ENCODE results near the gene APBA2. TPM values are rescaled to one million over a fixed set of nuclear protein-coding genes. Genes with fewer than 3 reads are reported as not detected.

Gene APBA2
- total and polyA plus RNA-seq, 7 donors, result 0.46 to 10.7 (median 1.5) TPM

GRCh38 chr15:28997791-28998190 is 112.0 kb downstream of the APBA2 start:
- Histone ChIP-seq H3K4me3 (no peak overlapping the region), H3K27me3 (no peaks in the 10 kb centered on the region), H3K36me3 (no peaks in the 10 kb centered on the region), H3K4me1 (peaks cover 0 to 9% (median 2%) of the 10 kb centered on the region in 4 donors), H3K9me3 (no peaks in the 10 kb centered on the region), H3K27ac (no peak overlapping the region)
- DNase-seq, result no peak
- intact Hi-C loops (cut with DNase I), result no loop called here
- no peak for TF ChIP-seq POLR2A (IDR thresholded peaks at IDR 0.05)
- WGBS, 2 donors, result 90 to 91% methylated on average over 4 of the region's 4 CpGs

- WGBS, 2 donors, result 87 to 92% methylated on average over 5 of the region's 5 CpGs
- Histone ChIP-seq H3K27me3 (no peaks in the 10 kb centered on the region), H3K27ac (no peak overlapping the region), H3K36me3 (no peaks in the 10 kb centered on the region), H3K4me3 (no peak overlapping the region), H3K4me1 (peaks cover 0 to 2% (median under 1%) of the 10 kb centered on the region in 4 donors), H3K9me3 (no peaks in the 10 kb centered on the region)
- TF ChIP-seq EP300 (IDR thresholded peaks at IDR 0.05) (no peak), CTCF (IDR thresholded peaks at IDR 0.05) (no peak), POLR2AphosphoS5 (IDR thresholded peaks at IDR 0.05) (no peak), POLR2A (IDR thresholded peaks at IDR 0.05) (no peak)
- DNase-seq, result no peak
- intact Hi-C loops (cut with DNase I), result no loop called here
Observed at GRCh38 chr15:28998511-28998910, 112.7 kb downstream of the APBA2 start.

GRCh38 chr15:29003191-29003839 is 117.5 kb downstream of the APBA2 start:
- Histone ChIP-seq H3K27ac (no peak overlapping the region), H3K4me1 (no peaks in the 10 kb centered on the region), H3K4me3 (no peak overlapping the region), H3K36me3 (no peaks in the 10 kb centered on the region), H3K9me3 (no peaks in the 10 kb centered on the region), H3K27me3 (no peaks in the 10 kb centered on the region)
- WGBS, 2 donors, result 83 to 87% methylated on average over 7 of the region's 7 CpGs
- no peak for DNase-seq
- TF ChIP-seq POLR2AphosphoS5 (IDR thresholded peaks at IDR 0.05) (no peak), POLR2A (IDR thresholded peaks at IDR 0.05) (no peak)
- intact Hi-C loops (cut with DNase I), result no loop called here

GRCh38 chr15:29003840-29004233 is 118.1 kb downstream of the APBA2 start:
- Histone ChIP-seq H3K36me3 (no peaks in the 10 kb centered on the region), H3K4me1 (no peaks in the 10 kb centered on the region), H3K4me3 (no peak overlapping the region), H3K9me3 (no peaks in the 10 kb centered on the region), H3K27me3 (no peaks in the 10 kb centered on the region), H3K27ac (no peak overlapping the region)
- 52 to 57% methylated on average over 2 of the region's 2 CpGs for WGBS, 2 donors
- intact Hi-C loops (cut with DNase I), result no loop called here
- TF ChIP-seq EP300 (IDR thresholded peaks at IDR 0.05), result no peak
- TF ChIP-seq CTCF (IDR thresholded peaks at IDR 0.05), result no peak
- no peak for TF ChIP-seq POLR2A (IDR thresholded peaks at IDR 0.05)
- TF ChIP-seq POLR2AphosphoS5 (IDR thresholded peaks at IDR 0.05), result no peak
- no peak for DNase-seq

- TF ChIP-seq EP300 (IDR thresholded peaks at IDR 0.05) (no peak), CTCF (IDR thresholded peaks at IDR 0.05) (no peak), POLR2AphosphoS5 (IDR thresholded peaks at IDR 0.05) (no peak), POLR2A (IDR thresholded peaks at IDR 0.05) (no peak)
- Histone ChIP-seq H3K4me1 (no peaks in the 10 kb centered on the region), H3K27ac (no peak overlapping the region), H3K27me3 (no peaks in the 10 kb centered on the region), H3K36me3 (no peaks in the 10 kb centered on the region), H3K4me3 (no peak overlapping the region), H3K9me3 (no peaks in the 10 kb centered on the region)
- intact Hi-C loops (cut with DNase I), result no loop called here
- WGBS, 2 donors, result 88 to 94% methylated on average over 1 of the region's 1 CpG
- DNase-seq, result no peak
Observed at GRCh38 chr15:29005931-29006330, 120.2 kb downstream of the APBA2 start.

GRCh38 chr15:29008846-29009245 is 123.1 kb downstream of the APBA2 start:
- WGBS, 2 donors, result 37 to 67% methylated on average over 2 of the region's 2 CpGs
- H3K9me3 ChIP-seq, result no peaks in the 10 kb centered on the region
- H3K27ac ChIP-seq, result no peak overlapping the region
- no peak for TF ChIP-seq POLR2AphosphoS5 (IDR thresholded peaks at IDR 0.05)
- TF ChIP-seq EP300 (IDR thresholded peaks at IDR 0.05), result no peak
- TF ChIP-seq CTCF (IDR thresholded peaks at IDR 0.05), result no peak
- TF ChIP-seq POLR2A (IDR thresholded peaks at IDR 0.05), result no peak
- H3K27me3 ChIP-seq, result no peaks in the 10 kb centered on the region
- H3K4me1 ChIP-seq, result no peaks in the 10 kb centered on the region
- H3K36me3 ChIP-seq, result no peaks in the 10 kb centered on the region
- no peak for DNase-seq
- intact Hi-C loops (cut with DNase I), result no loop called here
- H3K4me3 ChIP-seq, result no peak overlapping the region

Measured in sigmoid colon (tissue), 7 donors.